ENCODE measurements around the gene MYL5. TPM values are rescaled to one million over a fixed set of nuclear protein-coding genes. Genes with fewer than 3 reads are reported as not detected.

The MYL5 gene
- total RNA-seq, 1 experiment from 2014 or later = 11.7 TPM

DNA sequence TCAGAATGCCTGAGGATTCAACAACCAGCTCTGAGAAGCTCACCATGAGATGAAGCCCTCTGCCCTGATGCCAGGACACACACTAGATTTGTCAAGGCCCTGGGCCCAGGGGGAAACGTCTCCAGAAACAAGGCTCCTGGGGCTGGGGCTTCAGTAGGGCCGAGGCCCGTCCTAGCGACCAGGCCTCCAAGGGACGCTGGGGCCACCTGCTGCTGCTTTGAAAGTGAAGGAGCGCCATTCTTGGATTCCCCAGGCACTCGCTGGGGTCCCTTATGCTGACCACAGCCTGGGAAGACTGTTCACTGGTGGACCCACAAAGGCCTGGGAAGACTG, 25.1 kb upstream of the MYL5 start:
- TF ChIP-seq, protein P1, sequence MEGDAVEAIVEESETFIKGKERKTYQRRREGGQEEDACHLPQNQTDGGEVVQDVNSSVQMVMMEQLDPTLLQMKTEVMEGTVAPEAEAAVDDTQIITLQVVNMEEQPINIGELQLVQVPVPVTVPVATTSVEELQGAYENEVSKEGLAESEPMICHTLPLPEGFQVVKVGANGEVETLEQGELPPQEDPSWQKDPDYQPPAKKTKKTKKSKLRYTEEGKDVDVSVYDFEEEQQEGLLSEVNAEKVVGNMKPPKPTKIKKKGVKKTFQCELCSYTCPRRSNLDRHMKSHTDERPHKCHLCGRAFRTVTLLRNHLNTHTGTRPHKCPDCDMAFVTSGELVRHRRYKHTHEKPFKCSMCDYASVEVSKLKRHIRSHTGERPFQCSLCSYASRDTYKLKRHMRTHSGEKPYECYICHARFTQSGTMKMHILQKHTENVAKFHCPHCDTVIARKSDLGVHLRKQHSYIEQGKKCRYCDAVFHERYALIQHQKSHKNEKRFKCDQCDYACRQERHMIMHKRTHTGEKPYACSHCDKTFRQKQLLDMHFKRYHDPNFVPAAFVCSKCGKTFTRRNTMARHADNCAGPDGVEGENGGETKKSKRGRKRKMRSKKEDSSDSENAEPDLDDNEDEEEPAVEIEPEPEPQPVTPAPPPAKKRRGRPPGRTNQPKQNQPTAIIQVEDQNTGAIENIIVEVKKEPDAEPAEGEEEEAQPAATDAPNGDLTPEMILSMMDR (conservative IDR thresholded peaks at IDR 0.05; ENCODE audit: low read depth, low read length) = no peak
- ChIA-PET POLR2A (ENCODE audit: low non-redundant PET) (no interaction called here), CTCF (no interaction called here)
- intact Hi-C loops (cut with micrococcal nuclease; ENCODE audit: unreplicated experiment) = no loop called here
- DNase-seq (ENCODE audit: low spot score) = no peak
- Histone ChIP-seq H3K4me1 (ENCODE audit: insufficient read depth, low read length, poor library complexity, severe bottlenecking) (no peaks in the 10 kb centered on the region), H3K9me3 (ENCODE audit: low read depth, low read length, poor library complexity, severe bottlenecking) (no peaks in the 10 kb centered on the region), H3K27ac (ENCODE audit: low read depth, low read length, poor library complexity, severe bottlenecking) (no peak overlapping the region), H3K4me3 (ENCODE audit: low read depth, low read length, poor library complexity, severe bottlenecking) (no peak overlapping the region), H3K27me3 (replicated peaks; ENCODE audit: insufficient read depth, low read depth, low read length, poor library complexity) (peaks cover 4% of the 10 kb centered on the region), H3K36me3 (ENCODE audit: insufficient read depth, low read length, poor library complexity, severe bottlenecking) (no peaks in the 10 kb centered on the region)
- BruUV-seq (replicated peaks) = no TSS peak

DNA sequence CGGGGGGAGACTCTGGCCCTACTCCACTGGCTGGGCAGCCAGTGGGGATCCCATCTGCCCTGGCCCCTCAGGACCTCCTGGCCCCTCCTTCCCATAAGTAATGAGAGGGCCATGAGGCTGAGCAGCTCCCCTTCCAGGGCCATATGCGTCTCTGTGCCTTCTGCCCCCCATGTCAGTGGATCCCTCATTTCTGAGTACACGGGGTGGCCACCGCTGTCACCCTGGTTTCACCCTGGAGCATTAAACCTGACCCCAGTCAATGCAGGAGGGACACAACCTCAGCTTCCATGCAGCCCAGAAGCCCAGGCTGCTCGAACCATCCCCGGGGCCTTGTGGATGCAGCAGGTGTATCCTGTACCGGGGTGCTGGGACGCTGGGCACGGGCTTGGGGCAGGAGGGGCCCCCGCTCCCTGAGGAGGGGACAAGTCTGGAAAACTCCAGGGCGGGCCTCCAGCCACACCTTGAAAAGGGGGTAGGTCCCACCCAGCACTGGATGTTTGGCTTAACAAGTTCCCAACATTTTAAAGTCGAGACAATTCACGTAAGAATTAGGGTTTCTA, 24.5 kb upstream of the MYL5 start:
- POLR2A ChIA-PET (ENCODE audit: low non-redundant PET) = no interaction called here
- TF ChIP-seq EZH2 (IDR thresholded peaks at IDR 0.05; ENCODE audit: borderline replicate concordance, low read depth, low read length, poor library complexity, severe bottlenecking) = no peak
- H3K27ac ChIP-seq (ENCODE audit: low read depth, low read length, poor library complexity, severe bottlenecking) = no peak overlapping the region
- no peaks in the 10 kb centered on the region for H3K36me3 ChIP-seq (ENCODE audit: insufficient read depth, low read length, poor library complexity, severe bottlenecking)
- no peaks in the 10 kb centered on the region for H3K4me1 ChIP-seq (ENCODE audit: insufficient read depth, low read length, poor library complexity, severe bottlenecking)
- intact Hi-C loops (cut with micrococcal nuclease; ENCODE audit: unreplicated experiment) = no loop called here
- no peak overlapping the region for H3K4me3 ChIP-seq (ENCODE audit: low read depth, low read length, poor library complexity, severe bottlenecking)
- peaks cover 4% of the 10 kb centered on the region for H3K27me3 ChIP-seq (replicated peaks; ENCODE audit: insufficient read depth, low read depth, low read length, poor library complexity)
- no TSS peak for BruUV-seq (replicated peaks)
- no peaks in the 10 kb centered on the region for H3K9me3 ChIP-seq (ENCODE audit: low read depth, low read length, poor library complexity, severe bottlenecking)
- no peak for DNase-seq (ENCODE audit: low spot score)
- CTCF ChIA-PET = no interaction called here

DNA sequence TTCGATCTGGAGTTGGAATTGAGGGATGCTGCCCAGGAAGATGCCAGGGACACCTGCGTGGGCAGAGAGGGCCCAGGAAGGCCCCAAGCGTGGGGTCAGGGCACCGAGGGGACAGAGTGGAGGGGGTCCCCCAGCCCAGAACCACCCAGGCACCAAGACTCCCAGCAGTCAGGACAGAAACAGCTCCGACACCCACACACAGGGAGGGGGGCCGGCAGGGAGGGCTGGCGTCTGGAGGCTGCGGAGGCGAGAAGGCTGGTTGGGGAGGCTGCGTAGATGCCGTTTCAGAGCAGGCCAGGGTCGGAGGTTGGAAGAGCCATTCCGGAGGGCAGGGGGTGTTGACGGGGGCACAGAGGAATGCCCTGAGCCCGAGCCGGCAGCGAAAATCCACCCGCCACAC, 23.9 kb upstream of the MYL5 start:
- intact Hi-C loops (cut with micrococcal nuclease; ENCODE audit: unreplicated experiment) = no loop called here
- no peaks in the 10 kb centered on the region for H3K4me1 ChIP-seq (ENCODE audit: insufficient read depth, low read length, poor library complexity, severe bottlenecking)
- DNase-seq (ENCODE audit: low spot score) = no peak
- BruUV-seq (replicated peaks) = no TSS peak
- no peaks in the 10 kb centered on the region for H3K36me3 ChIP-seq (ENCODE audit: insufficient read depth, low read length, poor library complexity, severe bottlenecking)
- H3K27me3 ChIP-seq (replicated peaks; ENCODE audit: insufficient read depth, low read depth, low read length, poor library complexity) = peaks cover 4% of the 10 kb centered on the region
- ChIA-PET CTCF (no interaction called here), POLR2A (ENCODE audit: low non-redundant PET) (no interaction called here)
- H3K4me3 ChIP-seq (ENCODE audit: low read depth, low read length, poor library complexity, severe bottlenecking) = no peak overlapping the region
- TF ChIP-seq, protein P1 (conservative IDR thresholded peaks at IDR 0.05; ENCODE audit: low read depth, low read length) = no peak
- TF ChIP-seq EZH2 (IDR thresholded peaks at IDR 0.05; ENCODE audit: borderline replicate concordance, low read depth, low read length, poor library complexity, severe bottlenecking) = no peak
- no peak overlapping the region for H3K27ac ChIP-seq (ENCODE audit: low read depth, low read length, poor library complexity, severe bottlenecking)
- no peaks in the 10 kb centered on the region for H3K9me3 ChIP-seq (ENCODE audit: low read depth, low read length, poor library complexity, severe bottlenecking)

All from A673 (cell line).